Activated T-helper 1 cell treated with anti-CD3 and anti-CD28 coated beads, Interleukin-2, amount 50 U/mL, for 16 hours (primary cell): ENCODE results near the gene MFN2.
"Not testable (repeated sequence)": the region's sequence is repeated elsewhere in the genome, so short reads cannot be mapped to it uniquely, and the experiment has no call there.

Source experiments
- DNase-seq, 2 donors: peaks; one replicate each; pipeline ENCODE4 v3.0.0-alpha.2; 2020; ENCODE audit warnings: low read depth in 1 of 2, low spot score in 1 of 2

The MFN2 gene

DNA sequence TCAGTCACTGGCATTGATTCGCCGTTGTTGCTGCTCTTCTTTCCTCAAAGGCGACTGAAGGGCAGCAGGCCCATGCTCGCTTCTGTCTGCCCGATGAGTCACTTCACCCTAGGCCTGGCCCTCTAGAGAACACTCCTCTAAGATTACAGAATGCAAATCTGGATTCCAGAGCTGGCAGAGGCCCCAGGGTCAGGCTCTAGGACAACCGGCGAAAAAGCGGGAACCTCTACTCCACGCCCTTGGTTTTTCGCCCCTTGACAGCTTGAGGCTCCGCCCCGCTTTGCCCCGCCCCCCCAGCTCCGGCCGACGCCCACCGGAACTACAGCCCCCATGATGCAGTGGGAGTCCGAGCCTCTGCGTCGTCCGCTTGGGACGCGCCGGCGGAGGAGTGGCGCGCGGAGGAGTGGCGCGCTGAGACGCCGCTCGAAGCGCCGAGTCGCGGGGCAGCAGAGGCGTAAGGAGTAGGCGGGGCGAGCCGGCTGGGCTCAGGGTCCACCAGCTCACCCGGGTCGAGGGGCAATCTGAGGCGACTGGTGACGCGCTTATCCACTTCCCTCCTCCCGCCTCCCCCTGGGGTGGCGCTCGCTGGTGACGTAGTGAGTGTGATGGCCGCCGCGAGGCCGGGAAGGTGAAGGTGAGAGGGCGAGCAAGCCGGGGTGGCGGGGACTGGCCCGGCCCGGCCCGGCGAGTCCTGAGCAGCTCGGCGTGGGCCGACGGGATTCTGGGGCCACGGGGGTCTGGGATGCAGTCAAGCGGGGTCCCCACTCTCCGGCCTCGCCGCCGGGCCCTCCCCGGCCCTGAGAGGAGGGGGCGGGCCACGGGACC is at the start of gene MFN2:
Gene MFN2 (plus strand): TSS at position 594 of the 825 bp plus-strand sequence. CDS start 8,725 bp downstream, outside the sequence.
- DNase-seq: peak; percentile 82 to 90

DNA sequence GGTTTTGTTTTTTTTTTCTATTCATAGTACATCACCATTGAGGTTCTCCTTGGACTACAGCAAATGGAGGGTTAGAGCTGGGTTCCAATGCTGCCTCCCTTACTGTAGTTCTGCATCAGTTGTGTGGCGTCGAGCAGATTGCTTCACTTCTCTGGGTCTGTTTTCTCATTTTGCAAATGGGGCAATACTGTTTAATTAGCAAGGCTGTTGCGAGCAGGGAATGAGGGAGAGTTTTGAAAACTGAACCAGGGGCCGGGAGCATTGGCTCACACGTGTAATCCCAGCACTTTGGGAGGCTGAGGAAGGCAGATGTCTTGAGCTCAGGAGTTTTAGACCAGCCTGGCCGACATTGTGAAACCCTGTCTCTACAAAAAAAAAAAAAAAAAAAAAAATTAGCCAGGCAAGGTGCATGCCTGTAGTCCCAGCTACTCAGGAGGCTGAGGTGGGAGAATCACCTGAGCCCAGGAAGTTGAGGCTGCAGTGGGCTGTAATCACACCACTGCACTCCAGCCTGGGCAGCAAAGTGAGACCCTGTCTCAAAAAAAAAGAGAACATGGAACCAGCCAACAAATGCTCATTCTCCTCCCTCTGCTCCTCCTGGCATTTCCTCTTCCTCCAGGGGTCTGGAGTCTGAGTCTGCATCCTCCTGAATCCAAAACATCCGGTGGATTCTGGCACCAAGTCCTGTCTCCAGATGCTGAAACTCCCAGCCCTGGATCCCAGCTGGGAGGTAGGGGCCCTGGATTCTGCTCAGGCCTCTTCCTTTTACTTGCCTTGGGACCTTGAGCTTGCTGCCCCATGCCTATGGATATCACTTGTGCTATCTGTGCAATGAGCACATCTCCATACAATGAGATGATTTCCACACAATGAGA is 49.4 kb upstream of the MFN2 start:
- DNase-seq: no peak

- no peak for DNase-seq
Observed at GRCh38 chr1:11931845-11932244, 48.4 kb upstream of the MFN2 start.

DNA sequence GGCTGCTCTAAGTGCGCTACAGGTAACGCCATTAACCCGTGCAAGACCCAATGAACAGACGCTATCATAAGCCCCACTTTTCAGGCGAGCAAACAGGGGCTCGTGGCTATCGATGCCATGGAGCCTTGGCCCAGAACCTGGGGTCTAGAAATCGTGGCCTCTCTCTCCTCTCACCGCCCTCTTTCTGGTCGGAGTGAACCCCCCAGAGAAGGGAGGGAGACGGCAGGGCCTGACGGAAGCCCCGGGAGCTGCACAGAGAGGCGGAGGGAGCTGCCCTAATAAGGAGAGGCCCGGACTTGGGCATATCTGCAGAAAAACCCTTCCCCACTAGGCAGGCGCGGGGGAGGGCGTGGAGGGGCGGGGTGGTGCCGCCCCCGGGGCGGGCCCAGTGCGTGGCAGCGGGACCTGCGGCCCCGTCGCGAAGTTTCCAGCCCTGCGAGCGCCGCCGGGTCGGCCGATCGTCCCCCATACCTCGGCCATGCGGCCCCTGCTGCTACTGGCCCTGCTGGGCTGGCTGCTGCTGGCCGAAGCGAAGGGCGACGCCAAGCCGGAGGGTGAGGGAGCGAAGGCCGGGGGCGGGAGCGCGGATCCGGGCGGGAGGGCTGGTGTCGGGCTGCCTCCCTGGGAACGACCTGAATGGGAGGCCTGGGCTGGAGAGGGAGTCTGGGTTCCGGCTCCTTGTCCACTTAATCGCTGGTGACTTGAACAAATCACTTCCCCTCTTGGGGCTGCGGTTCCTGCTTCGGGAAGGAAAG is 45.8 kb upstream of the MFN2 start, which contains the start of gene PLOD1:
Gene PLOD1 (plus strand): TSS at position 416 of the 755 bp plus-strand sequence. CDS start 63 bp downstream, at position 479.
- DNase-seq: peak; percentile 75 to 80

- no peak for DNase-seq
Observed at GRCh38 chr1:11935057-11935412, 45.2 kb upstream of the MFN2 start.

DNA sequence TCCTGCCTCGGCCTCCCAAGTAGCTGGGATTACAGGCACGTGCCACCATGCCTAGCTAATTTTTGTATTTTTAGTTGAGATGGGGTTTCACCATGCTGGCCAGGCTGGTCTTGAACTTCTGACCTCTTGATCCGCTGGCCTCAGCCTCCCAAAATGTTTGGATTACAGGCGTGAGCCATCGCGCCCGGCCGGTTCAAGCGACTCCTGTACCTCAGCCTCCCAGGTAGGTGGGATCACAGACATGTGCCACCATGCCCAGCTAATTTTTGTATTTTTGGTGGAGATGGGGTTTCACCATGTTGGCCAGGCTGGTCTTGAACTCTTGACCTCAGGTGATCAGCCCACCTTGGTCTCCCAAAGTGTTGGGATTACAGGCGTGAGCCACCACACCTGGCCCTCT is 44.5 kb upstream of the MFN2 start:
- not testable (repeated sequence) for DNase-seq

GRCh38 chr1:11938722-11939526 is 41.3 kb upstream of the MFN2 start:
- no peak for DNase-seq

DNA sequence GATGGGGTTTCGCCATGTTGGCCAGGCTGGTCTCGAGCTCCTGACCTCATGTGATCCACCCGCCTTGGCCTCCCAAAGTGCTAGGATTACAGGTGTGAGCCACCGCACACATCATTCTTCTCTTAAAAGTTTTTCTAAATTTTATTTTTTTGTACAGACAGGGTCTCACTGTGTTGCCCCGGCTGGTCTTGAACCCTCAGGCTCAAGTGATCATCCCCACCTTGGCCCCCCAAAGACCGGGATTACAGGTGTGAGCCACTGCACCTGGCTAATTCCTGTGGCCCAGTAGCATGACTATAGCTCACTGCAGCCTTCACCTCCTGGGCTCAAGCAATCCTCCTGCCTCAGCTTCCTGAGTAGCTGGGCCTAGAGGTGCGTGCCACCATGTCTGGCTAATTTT is 40.5 kb upstream of the MFN2 start:
- DNase-seq: not testable (repeated sequence)

- DNase-seq: no peak
Observed at GRCh38 chr1:11940260-11940921, 39.9 kb upstream of the MFN2 start.

- DNase-seq: no peak
Observed at GRCh38 chr1:11942280-11942679, 38.0 kb upstream of the MFN2 start.

- no peak for DNase-seq
Observed at GRCh38 chr1:11943619-11944018, 36.6 kb upstream of the MFN2 start.

DNA sequence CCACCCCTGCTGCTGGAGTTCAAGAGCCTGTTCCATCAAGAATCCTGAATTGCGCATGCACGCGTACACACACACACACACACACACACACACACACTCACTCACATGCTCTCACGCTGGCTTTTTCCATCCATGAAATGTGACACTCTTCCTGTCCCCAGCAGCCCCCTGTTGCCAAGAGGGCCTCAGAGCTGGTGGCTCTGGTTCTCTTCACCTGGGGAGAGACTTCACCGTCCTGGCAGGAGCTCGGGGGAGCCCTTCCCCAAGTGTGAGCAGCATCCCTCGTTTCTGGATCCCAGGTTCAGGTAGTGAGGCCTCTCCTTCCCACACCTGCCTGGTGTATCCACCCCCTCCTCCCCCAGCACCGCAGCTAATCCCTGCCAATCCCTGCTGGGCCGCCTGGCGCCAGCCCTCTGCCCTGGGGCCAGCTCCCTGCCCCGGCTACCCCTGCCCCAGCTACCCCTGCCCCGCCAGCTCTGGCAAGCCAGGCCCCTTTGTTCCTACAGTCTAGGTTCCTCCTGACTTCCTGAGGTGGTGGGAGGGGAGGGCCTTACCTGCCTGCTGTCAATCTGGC is 35.8 kb upstream of the MFN2 start:
- no peak for DNase-seq

GRCh38 chr1:11946647-11947046 is 33.6 kb upstream of the MFN2 start:
- DNase-seq: no peak

DNA sequence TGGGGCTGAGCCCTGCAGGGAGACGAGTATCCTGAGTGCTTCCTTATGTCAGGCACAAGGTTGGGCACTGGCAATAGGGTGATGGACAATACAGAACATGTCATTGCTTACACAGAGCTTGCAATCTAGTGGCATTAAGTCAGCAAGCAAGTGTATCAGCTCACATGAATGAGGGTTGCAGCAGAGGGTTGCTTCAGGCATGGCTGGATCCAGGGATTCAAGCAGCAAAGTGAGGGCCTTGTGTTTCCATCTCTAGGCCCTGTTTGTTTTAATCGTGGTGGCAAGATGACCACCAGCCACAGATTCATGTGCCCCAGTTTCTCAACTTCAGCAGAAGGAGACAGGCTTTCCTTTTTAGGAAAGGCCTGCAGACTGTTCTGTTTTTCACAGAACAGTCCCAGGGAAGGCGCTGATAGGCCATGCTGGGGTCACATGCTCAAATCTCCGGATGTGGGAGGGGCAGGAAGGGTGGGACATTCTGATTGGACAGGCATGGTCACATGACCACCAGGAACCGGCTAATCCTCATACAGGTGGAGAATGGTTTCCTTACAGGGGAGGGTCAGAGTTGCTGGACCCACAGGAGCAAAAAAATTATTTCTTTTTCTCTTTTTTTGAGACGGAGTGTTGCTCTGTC is 31.3 kb upstream of the MFN2 start:
- DNase-seq: no peak

DNA sequence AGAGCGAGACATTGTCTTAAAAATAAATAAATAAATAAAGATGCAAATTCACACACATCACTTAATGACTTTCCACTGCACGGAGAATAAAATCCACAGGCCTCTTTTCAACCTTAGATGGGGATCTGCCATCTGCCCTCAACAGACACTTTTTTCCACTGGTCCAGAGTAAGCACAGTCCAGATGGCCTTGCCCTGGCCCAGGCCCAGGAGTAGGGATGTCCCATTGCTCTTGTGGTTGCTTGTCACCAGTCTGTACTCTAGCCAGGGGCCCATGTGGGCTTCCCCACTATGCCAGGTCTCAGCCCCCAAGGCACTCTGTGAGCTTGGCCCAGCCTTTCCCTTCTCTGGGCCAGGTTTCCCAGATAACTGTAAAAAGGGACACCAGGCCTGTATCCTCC is 28.3 kb upstream of the MFN2 start:
- DNase-seq: no peak

- no peak for DNase-seq
Observed at GRCh38 chr1:11952455-11953109, 27.7 kb upstream of the MFN2 start.

DNA sequence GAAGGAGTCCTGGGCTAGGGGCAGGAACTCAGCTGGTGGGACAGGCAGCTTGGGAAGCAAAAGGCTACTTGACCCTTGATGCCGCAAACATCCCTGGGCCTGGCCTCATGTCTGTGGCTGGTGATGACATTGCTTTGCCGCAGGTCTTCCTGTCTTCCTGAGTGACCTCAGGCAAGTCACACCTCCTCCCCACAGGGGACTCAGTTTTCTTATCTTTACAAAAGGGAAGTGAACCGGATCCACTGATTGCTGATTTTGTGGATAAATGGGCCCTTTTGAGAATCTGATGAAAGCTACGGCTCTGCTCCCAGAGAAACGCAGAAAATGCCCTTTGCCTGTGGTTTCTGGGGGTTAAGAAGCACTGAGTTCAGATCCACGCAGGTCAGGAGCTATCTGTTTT is 25.0 kb upstream of the MFN2 start:
- DNase-seq: no peak

GRCh38 chr1:11957398-11957797 is 22.8 kb upstream of the MFN2 start:
- no peak for DNase-seq

GRCh38 chr1:11957897-11958296 is 22.3 kb upstream of the MFN2 start:
- no peak for DNase-seq
